HUES6 (cell line): Measurements from ENCODE around the gene FOXI1.

ENCODE experiments used
- H3K27ac ChIP-seq: 2 replicates; pipeline ENCODE4 v1.7.0; 2013; ENCODE audit warnings: low read depth, mild to moderate bottlenecking, low read length, inconsistent platforms
- H3K27me3 ChIP-seq: 2 replicates; pipeline ENCODE4 v1.6.1; 2013; ENCODE audit warnings: low read length; ENCODE audit not compliant: control insufficient read depth, insufficient read depth
- H3K36me3 ChIP-seq: 2 replicates; pipeline ENCODE4 v1.6.1; 2013; ENCODE audit warnings: low read length; ENCODE audit not compliant: control insufficient read depth, insufficient read depth
- H3K4me1 ChIP-seq: 2 replicates; pipeline ENCODE4 v1.6.1; 2013; ENCODE audit warnings: low read length; ENCODE audit not compliant: control insufficient read depth, insufficient read depth
- H3K4me3 ChIP-seq: 2 replicates; pipeline ENCODE4 v1.5.1; 2013; ENCODE audit warnings: low read depth, low read length
- H3K9ac ChIP-seq: one replicate; pipeline ENCODE4 v1.6.1; 2013; ENCODE audit warnings: mild to moderate bottlenecking, low read length
- H3K9me3 ChIP-seq: 2 replicates; pipeline ENCODE4 v1.6.1; 2013; ENCODE audit warnings: low read depth, low read length; ENCODE audit not compliant: control insufficient read depth, insufficient read depth

Gene FOXI1

DNA sequence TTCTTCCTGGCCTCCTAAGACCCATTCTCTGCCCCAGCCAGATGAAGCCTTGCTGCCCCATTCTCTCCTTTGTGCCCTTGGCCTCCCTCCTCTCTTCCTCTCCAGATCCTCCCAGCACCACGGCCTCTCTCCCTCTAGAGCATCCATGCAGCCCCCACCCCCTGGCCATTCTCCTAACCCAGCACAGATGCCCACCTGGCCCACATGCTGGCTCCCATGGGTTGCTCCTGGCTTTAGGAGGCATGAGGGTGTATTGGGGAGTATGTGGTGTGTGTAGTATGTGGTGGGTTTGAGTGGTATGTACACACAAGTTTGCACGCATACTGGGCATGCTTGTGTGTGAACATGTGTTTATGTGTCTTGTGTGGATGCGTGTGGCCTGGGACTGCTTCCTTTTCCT lies 47.1 kb downstream of the FOXI1 start:
- Histone ChIP-seq H3K9me3 (no peaks in the 10 kb centered on the region), H3K9ac (no peak overlapping the region), H3K4me3 (no peak overlapping the region), H3K4me1 (peaks cover 23% of the 10 kb centered on the region), H3K36me3 (no peaks in the 10 kb centered on the region), H3K27me3 (no peaks in the 10 kb centered on the region), H3K27ac (no peak overlapping the region)

- Histone ChIP-seq H3K27me3 (no peaks in the 10 kb centered on the region), H3K9me3 (no peaks in the 10 kb centered on the region), H3K4me3 (no peak overlapping the region), H3K27ac (no peak overlapping the region), H3K4me1 (peaks cover 23% of the 10 kb centered on the region), H3K9ac (no peak overlapping the region), H3K36me3 (no peaks in the 10 kb centered on the region)
These were observed 48.6 kb downstream of the FOXI1 start for GRCh38 chr5:170154297-170154696.

DNA sequence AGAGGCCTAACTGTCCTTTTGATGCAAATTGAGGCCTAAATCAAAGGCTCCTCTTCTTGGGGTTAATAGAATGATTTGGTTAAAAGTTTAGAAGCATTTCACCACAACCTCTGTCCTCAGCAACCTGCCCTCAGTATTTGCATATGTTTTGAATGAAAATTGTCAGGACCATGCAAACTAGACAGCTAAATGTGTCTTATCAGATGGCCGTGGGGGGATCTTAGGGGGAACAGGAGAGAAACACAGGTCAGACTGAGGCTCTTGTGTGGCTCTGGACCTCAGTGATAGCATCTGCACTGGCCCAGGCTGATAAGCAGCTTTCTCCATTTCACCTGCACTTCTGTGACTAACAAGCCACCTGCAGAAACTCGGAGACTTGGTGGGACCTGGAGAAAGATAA lies 49.0 kb downstream of the FOXI1 start:
- no peak overlapping the region for H3K9ac ChIP-seq
- H3K9me3 ChIP-seq: no peaks in the 10 kb centered on the region
- H3K4me1 ChIP-seq: peaks cover 23% of the 10 kb centered on the region
- H3K36me3 ChIP-seq: no peaks in the 10 kb centered on the region
- H3K27ac ChIP-seq: no peak overlapping the region
- H3K4me3 ChIP-seq: no peak overlapping the region
- H3K27me3 ChIP-seq: no peaks in the 10 kb centered on the region

- no peak overlapping the region for H3K4me3 ChIP-seq
- H3K27me3 ChIP-seq: no peaks in the 10 kb centered on the region
- H3K36me3 ChIP-seq: no peaks in the 10 kb centered on the region
- H3K9ac ChIP-seq: no peak overlapping the region
- no peak overlapping the region for H3K27ac ChIP-seq
- H3K4me1 ChIP-seq: peaks cover 21% of the 10 kb centered on the region
- no peaks in the 10 kb centered on the region for H3K9me3 ChIP-seq
These were observed 50.1 kb downstream of the FOXI1 start for GRCh38 chr5:170155771-170156170.

DNA sequence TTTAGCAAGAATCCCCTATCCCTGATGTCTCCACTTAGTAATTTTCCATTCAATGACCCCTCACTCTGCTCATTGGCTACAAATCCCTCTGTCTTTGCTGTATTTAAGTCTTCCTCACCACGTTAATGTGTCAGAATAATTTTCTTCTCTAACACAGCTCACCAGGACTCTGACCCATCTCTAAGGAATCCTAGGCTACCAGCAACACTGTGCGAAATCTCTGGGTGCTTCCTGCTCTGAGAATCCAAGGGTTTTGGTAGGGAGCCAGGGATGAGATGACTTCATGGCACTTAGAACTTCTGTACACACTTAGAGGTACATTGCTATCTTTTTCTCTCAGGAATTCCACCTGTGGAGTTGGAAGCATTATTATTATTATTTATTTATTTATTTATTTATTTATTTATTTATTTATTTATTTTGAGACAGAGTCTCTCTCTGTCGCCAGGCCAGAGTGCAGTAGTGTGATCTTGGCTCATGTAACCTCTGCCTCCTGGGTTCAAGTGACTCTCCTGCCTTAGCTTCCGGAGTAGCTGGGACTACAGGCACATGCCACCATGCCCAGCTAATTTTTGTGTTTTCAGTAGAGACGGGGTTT lies 53.5 kb downstream of the FOXI1 start:
- no peak overlapping the region for H3K27ac ChIP-seq
- H3K9ac ChIP-seq: no peak overlapping the region
- H3K27me3 ChIP-seq: no peaks in the 10 kb centered on the region
- H3K4me1 ChIP-seq: peaks cover 9% of the 10 kb centered on the region
- H3K4me3 ChIP-seq: no peak overlapping the region
- H3K36me3 ChIP-seq: no peaks in the 10 kb centered on the region
- no peaks in the 10 kb centered on the region for H3K9me3 ChIP-seq
